Upper lobe of left lung (tissue), 4 donors: ENCODE data around the gene KIRREL3.

Experiments
- CTCF ChIP-seq, 6 experiments: fragments of 450-650 bp in 4 of 6; fragments of 200-600 bp in 2 of 6; sonication (generic) in 2 of 6; IDR thresholded peaks; one replicate each; pipeline ENCODE4 v1.5.1; 2016 to 2019; ENCODE audit warnings: antibody characterized with exemption in 6 of 6
- POLR2A ChIP-seq, 4 donors: fragments of 450-650 bp; IDR thresholded peaks; one replicate each; pipeline ENCODE4 v1.5.1; 2016 to 2017; ENCODE audit warnings: antibody characterized with exemption in 4 of 4, mild to moderate bottlenecking in 2 of 4

GRCh38 chr11:126440792-126441514, 559.6 kb downstream of the KIRREL3 start:
- TF ChIP-seq POLR2A (IDR thresholded peaks at IDR 0.05), result no peak
- peak; percentile 95 to 99 (median 96) for TF ChIP-seq CTCF (IDR thresholded peaks at IDR 0.05)
